K562 (cell line): ENCODE results near the gene SERTAD3. TPM values are rescaled to one million over a fixed set of nuclear protein-coding genes. Genes with fewer than 3 reads are reported as not detected.

Experiments used
- ARID3A ChIP-seq: IDR thresholded peaks from 2 replicates; pipeline ENCODE4 v1.6.1; 2012; ENCODE audit warnings: low read depth, low read length, improper control_type of control experiment, borderline replicate concordance
- C11orf30 ChIP-seq: fragments of 450-650 bp; IDR thresholded peaks from 2 replicates; pipeline ENCODE4 v1.6.1; 2016; ENCODE audit warnings: low read depth, mild to moderate bottlenecking
- CBX1 ChIP-seq: sonication (generic); IDR thresholded peaks from 2 replicates; pipeline ENCODE4 v1.6.1; 2016; ENCODE audit warnings: antibody characterized with exemption, low read depth, mild to moderate bottlenecking
- CHCHD3 ChIP-seq: fragments of 250-450 bp; sonication (Bioruptor Pico); IDR thresholded peaks from 2 replicates; pipeline ENCODE4 v2.1.2; 2022; ENCODE audit warnings: mild to moderate bottlenecking
- E2F3 ChIP-seq: fragments of 250-450 bp; sonication (Bioruptor Pico); IDR thresholded peaks from 2 replicates; pipeline ENCODE4 v1.4.0; 2020; ENCODE audit warnings: mild to moderate bottlenecking
- EHMT2 ChIP-seq: fragments of 450-650 bp; IDR thresholded peaks from 2 replicates; pipeline ENCODE4 v1.6.1; 2018; ENCODE audit warnings: antibody characterized with exemption
- HOXB6 ChIP-seq: fragments of 250-450 bp; sonication (Bioruptor Pico); IDR thresholded peaks from 2 replicates; pipeline ENCODE4 v1.5.1; 2022; ENCODE audit warnings: mild to moderate bottlenecking, borderline replicate concordance
- KLF1 ChIP-seq: fragments of 450-650 bp; IDR thresholded peaks from 2 replicates; pipeline ENCODE4 v1.6.1; 2016; ENCODE audit warnings: missing genetic modification characterization, missing compliant biosample characterization
- MAZ ChIP-seq, 2 experiments: fragments of 450-650 bp in 1 of 2; sonication (generic) in 1 of 2; formaldehyde crosslinking; IDR thresholded peaks in 1 of 2; conservative IDR thresholded peaks in 1 of 2; 2 replicates each; pipeline versions ENCODE4 v1.4.0 to v1.5.0; 2020; ENCODE audit warnings: mild to moderate bottlenecking in 1 of 2, missing genetic modification reagents in 1 of 2
- MEF2A ChIP-seq: IDR thresholded peaks from 2 replicates; pipeline ENCODE4 v1.6.1; 2011; ENCODE audit warnings: low read depth, mild to moderate bottlenecking, low read length, moderate library complexity; ENCODE audit not compliant: control insufficient read depth
- MEF2D ChIP-seq: conservative IDR thresholded peaks from 2 replicates; pipeline ENCODE4 v1.6.1; 2016; ENCODE audit warnings: low read depth, missing genetic modification characterization, missing compliant biosample characterization
- MXD1 ChIP-seq: fragments of 250-450 bp; sonication (Bioruptor Pico); IDR thresholded peaks from 2 replicates; pipeline ENCODE4 v1.8.0; 2021; ENCODE audit warnings: borderline replicate concordance, mild to moderate bottlenecking, moderate library complexity; ENCODE audit not compliant: poor library complexity, severe bottlenecking
- NR2C2 ChIP-seq, 2 experiments: fragments of 200-800 bp in 1 of 2; sonication (Bioruptor generic) in 1 of 2; sonication (generic) in 1 of 2; formaldehyde crosslinking in 1 of 2; IDR thresholded peaks; 2 replicates each; pipeline versions ENCODE4 v1.6.1 to v1.8.0; 2016 to 2022; ENCODE audit warnings: mild to moderate bottlenecking in 1 of 2, missing compliant biosample characterization in 1 of 2, missing genetic modification characterization in 1 of 2, missing genetic modification reagents in 1 of 2
- PHTF2 ChIP-seq: fragments of 250-450 bp; sonication (Bioruptor Pico); IDR thresholded peaks from 2 replicates; pipeline ENCODE4 v1.5.0; 2021; ENCODE audit warnings: mild to moderate bottlenecking
- PYGO2 ChIP-seq: fragments of 450-650 bp; IDR thresholded peaks from 2 replicates; pipeline ENCODE4 v1.6.1; 2016; ENCODE audit warnings: mild to moderate bottlenecking, missing genetic modification characterization, moderate library complexity, missing compliant biosample characterization
- RBM17 ChIP-seq: fragments of 200-400 bp; formaldehyde crosslinking; IDR thresholded peaks from 2 replicates; pipeline ENCODE4 v1.6.1; 2017; ENCODE audit warnings: low read depth, mild to moderate bottlenecking, low read length, borderline replicate concordance
- U2AF1 ChIP-seq: fragments of 200-400 bp; formaldehyde crosslinking; optimal IDR thresholded peaks from 2 replicates; pipeline ENCODE3; 2017; ENCODE audit warnings: mild to moderate bottlenecking, low read depth, low read length, moderate library complexity
- YBX1 ChIP-seq: fragments of 450-650 bp; IDR thresholded peaks from 2 replicates; pipeline ENCODE4 v1.7.1; 2016; ENCODE audit warnings: mild to moderate bottlenecking
- ZBTB7A ChIP-seq: IDR thresholded peaks from 2 replicates; pipeline ENCODE4 v1.6.1; 2011; ENCODE audit warnings: low read depth, mild to moderate bottlenecking, low read length, moderate library complexity, borderline replicate concordance; ENCODE audit not compliant: control insufficient read depth
- polyA plus RNA-seq, 8 experiments: library from polyadenylated mRNA; depleted of rRNA in 4 of 8; stranded (reverse) in 5 of 8; unstranded in 3 of 8; fragments of >200 nt; fragmentation: Nextera tagmentation in 2 of 8; fragmentation: Illumina TruSeq in 1 of 8; extraction: Ambion mirVana in 2 of 8; extraction: Trizol in 1 of 8; gene quantifications; 2 replicates each; pipeline versions ENCODE4 v1.2.1 to v1.2.3, GENCODE V29; 2011 to 2014; ENCODE audit warnings: inconsistent platforms in 1 of 8, missing spikeins in 1 of 8
- total RNA-seq, 7 experiments: library from RNA; depleted of rRNA in 6 of 7; stranded (reverse); fragments of >200 nt in 6 of 7; fragmentation: Illumina TruSeq in 2 of 7; extraction: Trizol in 2 of 7; gene quantifications; 2 replicates each; pipeline versions ENCODE4 v1.2.1 to v1.2.3, GENCODE V29; 2011 to 2021; ENCODE audit warnings: low replicate concordance in 1 of 7
- TF ChIP-seq, protein P1 (sequence below): fragments of 250-450 bp; sonication (Bioruptor Pico); IDR thresholded peaks from 2 replicates; pipeline ENCODE4 v1.5.0; 2022; ENCODE audit warnings: mild to moderate bottlenecking
- TF ChIP-seq, protein P2 (sequence below): fragments of 250-450 bp; sonication (Bioruptor Pico); IDR thresholded peaks from 2 replicates; pipeline ENCODE4 v1.8.0; 2022; ENCODE audit warnings: inconsistent platforms

Gene SERTAD3
- total and polyA plus RNA-seq, 9 of the 15 experiments (the other 6 are each of a cell fraction or from before 2014, with no cell fraction given) = 5.4 to 28.9 (median 17.5) TPM

- TF ChIP-seq, protein P1, sequence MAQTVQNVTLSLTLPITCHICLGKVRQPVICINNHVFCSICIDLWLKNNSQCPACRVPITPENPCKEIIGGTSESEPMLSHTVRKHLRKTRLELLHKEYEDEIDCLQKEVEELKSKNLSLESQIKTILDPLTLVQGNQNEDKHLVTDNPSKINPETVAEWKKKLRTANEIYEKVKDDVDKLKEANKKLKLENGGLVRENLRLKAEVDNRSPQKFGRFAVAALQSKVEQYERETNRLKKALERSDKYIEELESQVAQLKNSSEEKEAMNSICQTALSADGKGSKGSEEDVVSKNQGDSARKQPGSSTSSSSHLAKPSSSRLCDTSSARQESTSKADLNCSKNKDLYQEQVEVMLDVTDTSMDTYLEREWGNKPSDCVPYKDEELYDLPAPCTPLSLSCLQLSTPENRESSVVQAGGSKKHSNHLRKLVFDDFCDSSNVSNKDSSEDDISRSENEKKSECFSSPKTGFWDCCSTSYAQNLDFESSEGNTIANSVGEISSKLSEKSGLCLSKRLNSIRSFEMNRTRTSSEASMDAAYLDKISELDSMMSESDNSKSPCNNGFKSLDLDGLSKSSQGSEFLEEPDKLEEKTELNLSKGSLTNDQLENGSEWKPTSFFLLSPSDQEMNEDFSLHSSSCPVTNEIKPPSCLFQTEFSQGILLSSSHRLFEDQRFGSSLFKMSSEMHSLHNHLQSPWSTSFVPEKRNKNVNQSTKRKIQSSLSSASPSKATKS (CRISPR knock-in tag) = no peak
- TF ChIP-seq C11orf30 = no peak
- TF ChIP-seq RBM17 = no peak
- no peak for TF ChIP-seq MXD1 (CRISPR knock-in tag)
- no peak for TF ChIP-seq PHTF2 (CRISPR knock-in tag)
- no peak for TF ChIP-seq ARID3A
- no peak for TF ChIP-seq MEF2D (tag)
- TF ChIP-seq, protein P2, sequence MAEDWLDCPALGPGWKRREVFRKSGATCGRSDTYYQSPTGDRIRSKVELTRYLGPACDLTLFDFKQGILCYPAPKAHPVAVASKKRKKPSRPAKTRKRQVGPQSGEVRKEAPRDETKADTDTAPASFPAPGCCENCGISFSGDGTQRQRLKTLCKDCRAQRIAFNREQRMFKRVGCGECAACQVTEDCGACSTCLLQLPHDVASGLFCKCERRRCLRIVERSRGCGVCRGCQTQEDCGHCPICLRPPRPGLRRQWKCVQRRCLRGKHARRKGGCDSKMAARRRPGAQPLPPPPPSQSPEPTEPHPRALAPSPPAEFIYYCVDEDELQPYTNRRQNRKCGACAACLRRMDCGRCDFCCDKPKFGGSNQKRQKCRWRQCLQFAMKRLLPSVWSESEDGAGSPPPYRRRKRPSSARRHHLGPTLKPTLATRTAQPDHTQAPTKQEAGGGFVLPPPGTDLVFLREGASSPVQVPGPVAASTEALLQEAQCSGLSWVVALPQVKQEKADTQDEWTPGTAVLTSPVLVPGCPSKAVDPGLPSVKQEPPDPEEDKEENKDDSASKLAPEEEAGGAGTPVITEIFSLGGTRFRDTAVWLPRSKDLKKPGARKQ (CRISPR knock-in tag) = no peak
- no peak for TF ChIP-seq YBX1
- no peak for TF ChIP-seq HOXB6 (CRISPR knock-in tag)
- 0 out of 2 replicates have a peak, but pooled peaks have one; percentile 51 for TF ChIP-seq KLF1 (tag)
- 0 out of 2 replicates have a peak, but pooled peaks have one; percentile 63 for TF ChIP-seq PYGO2 (tag)
- no peak for TF ChIP-seq EHMT2
- TF ChIP-seq MEF2A = no peak
- peak; percentile 86 to 95; a peak in 3 of 4 replicates for TF ChIP-seq MAZ (CRISPR knock-in tag; conservative IDR thresholded peaks at IDR 0.05 in 1 of 2, IDR thresholded peaks at IDR 0.05 in 1 of 2)
- TF ChIP-seq CBX1 = 0 out of 2 replicates have a peak, but pooled peaks have one; percentile 69
- TF ChIP-seq NR2C2 (CRISPR knock-in tag; IDR thresholded peaks at IDR 0.05) = no peak
- TF ChIP-seq NR2C2 (tag; IDR thresholded peaks at IDR 0.05) = peak; percentile 54; the same call in 1 of the 2 replicates
- TF ChIP-seq U2AF1 = no peak
- TF ChIP-seq CHCHD3 (CRISPR knock-in tag) = no peak
- TF ChIP-seq E2F3 = no peak
- peak; percentile 94; the same call in 1 of the 2 replicates for TF ChIP-seq ZBTB7A
These were observed 10.5 kb downstream of the SERTAD3 start (continued) for GRCh38 chr19:40433391-40434216.
